RWPE2 (cell line): ENCODE measurements around the gene MAP9.

Experiments
- ATAC-seq: fragments of 200-7000 bp; cut with Tn5 transposase; 3 replicates; pipeline ENCODE4 v1.9.1; 2021; ENCODE audit warnings: low read depth
- DNase-seq: peaks from one replicate; pipeline ENCODE4 v3.0.0-alpha.2; 2020; ENCODE audit warnings: low spot score
- H3K27ac ChIP-seq: fragments of 450-650 bp; 2 replicates; pipeline ENCODE4 v1.5.1; 2017; ENCODE audit warnings: mild to moderate bottlenecking; ENCODE audit not compliant: poor library complexity, severe bottlenecking
- H3K27me3 ChIP-seq: fragments of 250-450 bp; sonication (Bioruptor Pico); 2 replicates; pipeline ENCODE4 v1.5.1; 2021; ENCODE audit warnings: mild to moderate bottlenecking, moderate library complexity; ENCODE audit not compliant: insufficient read depth, poor library complexity, severe bottlenecking
- H3K36me3 ChIP-seq: fragments of 250-450 bp; sonication (Bioruptor Pico); 2 replicates; pipeline ENCODE4 v1.5.1; 2020; ENCODE audit warnings: low read depth, mild to moderate bottlenecking, moderate library complexity
- H3K4me1 ChIP-seq: fragments of 250-450 bp; sonication (Bioruptor Pico); 2 replicates; pipeline ENCODE4 v1.5.1; 2021; ENCODE audit warnings: mild to moderate bottlenecking, moderate library complexity; ENCODE audit not compliant: insufficient read depth, poor library complexity, severe bottlenecking
- H3K4me3 ChIP-seq: fragments of 250-450 bp; sonication (Bioruptor Pico); 2 replicates; pipeline ENCODE4 v1.5.1; 2021; ENCODE audit warnings: mild to moderate bottlenecking, moderate library complexity; ENCODE audit not compliant: severe bottlenecking
- H3K9me3 ChIP-seq: fragments of 250-450 bp; sonication (Bioruptor Pico); 2 replicates; pipeline ENCODE4 v1.5.1; 2021; ENCODE audit warnings: mild to moderate bottlenecking, moderate library complexity; ENCODE audit not compliant: severe bottlenecking
- CTCF ChIP-seq: fragments of 450-650 bp; IDR thresholded peaks from one replicate; pipeline ENCODE4 v1.5.1; 2017; ENCODE audit warnings: mild to moderate bottlenecking, moderate library complexity; ENCODE audit not compliant: poor library complexity, severe bottlenecking

Gene MAP9

GRCh38 chr4:155338196-155338595 lies 38.6 kb downstream of the MAP9 start:
- Histone ChIP-seq H3K4me1 (no peaks in the 10 kb centered on the region), H3K4me3 (no peak overlapping the region), H3K27ac (no peak overlapping the region), H3K36me3 (no peaks in the 10 kb centered on the region), H3K9me3 (no peaks in the 10 kb centered on the region), H3K27me3 (no peaks in the 10 kb centered on the region)
- TF ChIP-seq CTCF = no peak
- ATAC-seq = no peak
- DNase-seq = no peak

- ATAC-seq (no peak), DNase-seq (no peak)
- no peak for TF ChIP-seq CTCF
- no peaks in the 10 kb centered on the region for H3K36me3 ChIP-seq
- H3K4me3 ChIP-seq = no peak overlapping the region
- H3K9me3 ChIP-seq = no peaks in the 10 kb centered on the region
- H3K4me1 ChIP-seq = no peaks in the 10 kb centered on the region
- no peak overlapping the region for H3K27ac ChIP-seq
- no peaks in the 10 kb centered on the region for H3K27me3 ChIP-seq
Measured at GRCh38 chr4:155336242-155336641, 40.5 kb downstream of the MAP9 start.

GRCh38 chr4:155331478-155331877 lies 45.3 kb downstream of the MAP9 start:
- no peaks in the 10 kb centered on the region for H3K4me1 ChIP-seq
- TF ChIP-seq CTCF = no peak
- no peaks in the 10 kb centered on the region for H3K27me3 ChIP-seq
- no peak overlapping the region for H3K4me3 ChIP-seq
- no peaks in the 10 kb centered on the region for H3K9me3 ChIP-seq
- ATAC-seq (no peak), DNase-seq (no peak)
- H3K27ac ChIP-seq = no peak overlapping the region
- no peaks in the 10 kb centered on the region for H3K36me3 ChIP-seq

- no peaks in the 10 kb centered on the region for H3K4me1 ChIP-seq
- no peaks in the 10 kb centered on the region for H3K27me3 ChIP-seq
- H3K9me3 ChIP-seq = no peaks in the 10 kb centered on the region
- no peaks in the 10 kb centered on the region for H3K36me3 ChIP-seq
- ATAC-seq = no peak
- H3K27ac ChIP-seq = no peak overlapping the region
- H3K4me3 ChIP-seq = no peak overlapping the region
- no peak for TF ChIP-seq CTCF
- no peak for DNase-seq
Measured at GRCh38 chr4:155322782-155323181, 54.0 kb downstream of the MAP9 start.

GRCh38 chr4:155321006-155321405 lies 55.8 kb downstream of the MAP9 start:
- Histone ChIP-seq H3K9me3 (no peaks in the 10 kb centered on the region), H3K36me3 (no peaks in the 10 kb centered on the region), H3K4me3 (no peak overlapping the region), H3K27ac (no peak overlapping the region), H3K27me3 (no peaks in the 10 kb centered on the region), H3K4me1 (no peaks in the 10 kb centered on the region)
- TF ChIP-seq CTCF = no peak
- no peak for DNase-seq
- ATAC-seq = no peak
